HK-2 (cell line): ENCODE measurements around the gene GPR68.
"Not testable (repeated sequence)": the region's sequence is repeated elsewhere in the genome, so short reads cannot be mapped to it uniquely, and the experiment has no call there.

Source experiments
- DNase-seq: peaks from one replicate; pipeline ENCODE4 v3.0.0-alpha.2; 2018; ENCODE audit not compliant: unreplicated experiment

Gene GPR68

GRCh38 chr14:91229743-91230200, 14.7 kb downstream of the GPR68 start:
- peak; percentile 60 for DNase-seq

- no peak for DNase-seq
These were observed 15.5 kb downstream of the GPR68 start for GRCh38 chr14:91229005-91229382.

GRCh38 chr14:91228112-91229004, 16.1 kb downstream of the GPR68 start:
- peak; percentile 71 for DNase-seq

- no peak for DNase-seq
These were observed 17.3 kb downstream of the GPR68 start for GRCh38 chr14:91227183-91227628.

- DNase-seq: not testable (repeated sequence)
These were observed 18.1 kb downstream of the GPR68 start for GRCh38 chr14:91226360-91226759.

GRCh38 chr14:91225025-91225424, 19.5 kb downstream of the GPR68 start:
- DNase-seq: no peak

GRCh38 chr14:91223028-91223783, 21.3 kb downstream of the GPR68 start:
- DNase-seq: no peak

GRCh38 chr14:91221270-91221669, 23.2 kb downstream of the GPR68 start:
- no peak for DNase-seq

GRCh38 chr14:91220581-91221000, 23.9 kb downstream of the GPR68 start:
- no peak for DNase-seq

GRCh38 chr14:91219517-91220389, 24.8 kb downstream of the GPR68 start:
- no peak for DNase-seq

- no peak for DNase-seq
These were observed 26.5 kb downstream of the GPR68 start for GRCh38 chr14:91218014-91218413.

GRCh38 chr14:91216731-91217226, 27.7 kb downstream of the GPR68 start:
- DNase-seq: no peak

GRCh38 chr14:91215381-91215780, 29.1 kb downstream of the GPR68 start:
- no peak for DNase-seq

GRCh38 chr14:91214306-91214705, 30.2 kb downstream of the GPR68 start:
- no peak for DNase-seq

GRCh38 chr14:91211017-91211416, 33.5 kb downstream of the GPR68 start:
- no peak for DNase-seq

GRCh38 chr14:91207008-91207407, 37.5 kb downstream of the GPR68 start:
- DNase-seq: no peak

GRCh38 chr14:91205459-91205858, 39.0 kb downstream of the GPR68 start:
- no peak for DNase-seq

GRCh38 chr14:91204657-91205056, 39.8 kb downstream of the GPR68 start:
- no peak for DNase-seq

GRCh38 chr14:91202234-91202974, 42.1 kb downstream of the GPR68 start:
- no peak for DNase-seq

- DNase-seq: not testable (repeated sequence)
These were observed 43.7 kb downstream of the GPR68 start for GRCh38 chr14:91200802-91201201.

GRCh38 chr14:91197631-91198030, 46.9 kb downstream of the GPR68 start:
- no peak for DNase-seq
